GOT3 (cell line): ENCODE measurements around the gene NNMT.

Experiments
- DNase-seq: peaks from one replicate; lab custom pipeline; 2025; ENCODE audit warnings: mixed read lengths; lab: John Stamatoyannopoulos, UW

NNMT gene

GRCh38 chr11:114263513-114264170, 32.6 kb upstream of the NNMT start:
- no peak for DNase-seq

- no peak for DNase-seq
Observed at GRCh38 chr11:114264381-114264780, 31.8 kb upstream of the NNMT start.

- DNase-seq: no peak
Observed at GRCh38 chr11:114265122-114265878, 30.9 kb upstream of the NNMT start.

- DNase-seq: no peak
Observed at GRCh38 chr11:114269498-114269897, 26.7 kb upstream of the NNMT start.

GRCh38 chr11:114270531-114271270, 25.5 kb upstream of the NNMT start:
- DNase-seq: no peak

- DNase-seq: no peak
Observed at GRCh38 chr11:114271316-114271715, 24.9 kb upstream of the NNMT start.

- no peak for DNase-seq
Observed at GRCh38 chr11:114272311-114272710, 23.9 kb upstream of the NNMT start.

- DNase-seq: no peak
Observed at GRCh38 chr11:114273071-114273470, 23.1 kb upstream of the NNMT start.

GRCh38 chr11:114273890-114274635, 22.1 kb upstream of the NNMT start:
- no peak for DNase-seq

- DNase-seq: no peak
Observed at GRCh38 chr11:114274637-114275036, 21.6 kb upstream of the NNMT start.

GRCh38 chr11:114275280-114275679, 20.9 kb upstream of the NNMT start:
- no peak for DNase-seq

GRCh38 chr11:114276077-114276476, 20.1 kb upstream of the NNMT start:
- DNase-seq: no peak

GRCh38 chr11:114277637-114278341, 18.4 kb upstream of the NNMT start:
- no peak for DNase-seq

GRCh38 chr11:114278342-114279065, 17.7 kb upstream of the NNMT start:
- no peak for DNase-seq

- no peak for DNase-seq
Observed at GRCh38 chr11:114279792-114280546, 16.2 kb upstream of the NNMT start.

GRCh38 chr11:114280696-114281095, 15.5 kb upstream of the NNMT start:
- DNase-seq: no peak

GRCh38 chr11:114281388-114281956, 14.7 kb upstream of the NNMT start:
- no peak for DNase-seq

GRCh38 chr11:114282488-114282887, 13.7 kb upstream of the NNMT start:
- DNase-seq: no peak

- no peak for DNase-seq
Observed at GRCh38 chr11:114283422-114283821, 12.8 kb upstream of the NNMT start.

- no peak for DNase-seq
Observed at GRCh38 chr11:114284021-114284420, 12.2 kb upstream of the NNMT start.
